Stomach (tissue), 4 donors: ENCODE results near the gene MANBA.
"Not testable (repeated sequence)": the region's sequence is repeated elsewhere in the genome, so short reads cannot be mapped to it uniquely, and the experiment has no call there.

Experiments
- CTCF ChIP-seq, 7 experiments: fragments of 450-650 bp in 4 of 7; fragments of 200-600 bp in 3 of 7; sonication (generic) in 3 of 7; IDR thresholded peaks; one replicate each; pipeline ENCODE4 v1.5.1; 2016 to 2019; ENCODE audit warnings: antibody characterized with exemption in 7 of 7, control low read depth in 2 of 7, mild to moderate bottlenecking in 1 of 7
- EP300 ChIP-seq: sonication (generic); formaldehyde crosslinking; IDR thresholded peaks from one replicate; pipeline ENCODE4 v1.6.1; 2017; ENCODE audit warnings: antibody characterized with exemption
- POLR2A ChIP-seq, 4 donors: fragments of 450-650 bp; IDR thresholded peaks; one replicate each; pipeline ENCODE4 v1.6.1; 2016; ENCODE audit warnings: antibody characterized with exemption in 4 of 4, control low read depth in 2 of 4, mild to moderate bottlenecking in 1 of 4, moderate library complexity in 1 of 4
- POLR2AphosphoS5 ChIP-seq, 3 donors: sonication (generic); formaldehyde crosslinking; IDR thresholded peaks; one replicate each; pipeline ENCODE4 v1.6.1; 2016; ENCODE audit warnings: antibody characterized with exemption in 3 of 3

GRCh38 chr4:102729486-102729885 is 31.3 kb downstream of the MANBA start:
- not testable (repeated sequence) for TF ChIP-seq CTCF (IDR thresholded peaks at IDR 0.05); POLR2AphosphoS5 (IDR thresholded peaks at IDR 0.05); POLR2A (IDR thresholded peaks at IDR 0.05); EP300
